Gastrocnemius medialis (tissue), 4 donors: Measurements from ENCODE around the gene GPR153. TPM values are rescaled to one million over a fixed set of nuclear protein-coding genes. Genes with fewer than 3 reads are reported as not detected.

Experiments
- ATAC-seq, 2 donors: fragments of 150-250 bp; one replicate each; pipeline ENCODE4 v1.9.1; 2016
- DNase-seq, 2 donors: peaks; one replicate each; pipeline ENCODE4 v3.0.0-alpha.2; 2019
- H3K27ac ChIP-seq, 4 donors: fragments of 200-600 bp; sonication (generic); 1 replicate in 1 of 4; 2 replicates in 3 of 4; pipeline ENCODE4 v1.5.1; 2016 to 2018; ENCODE audit warnings: mild to moderate bottlenecking in 2 of 4, moderate library complexity in 1 of 4
- H3K27me3 ChIP-seq, 3 donors: fragments of 200-600 bp; sonication (generic) in 2 of 3; 1 replicate in 1 of 3; 2 replicates in 2 of 3; pipeline versions ENCODE4 v1.5.1 to v1.6.0; 2016 to 2019; ENCODE audit warnings: mild to moderate bottlenecking in 1 of 3, moderate library complexity in 1 of 3
- H3K36me3 ChIP-seq, 2 donors: fragments of 200-600 bp; sonication (generic) in 1 of 2; one replicate each; pipeline ENCODE4 v1.5.1; 2017 to 2018
- H3K4me1 ChIP-seq, 2 donors: fragments of 200-600 bp; sonication (generic) in 1 of 2; one replicate each; pipeline ENCODE4 v1.5.1; 2016 to 2017; ENCODE audit warnings: mild to moderate bottlenecking in 2 of 2
- H3K4me3 ChIP-seq, 4 donors: fragments of 200-600 bp; sonication (generic) in 3 of 4; 1 replicate in 1 of 4; 2 replicates in 3 of 4; pipeline ENCODE4 v1.5.1; 2016 to 2019; ENCODE audit warnings: mild to moderate bottlenecking in 2 of 4
- H3K9me3 ChIP-seq, 3 donors: fragments of 200-600 bp; sonication (generic) in 2 of 3; 1 replicate in 1 of 3; 2 replicates in 2 of 3; pipeline ENCODE4 v1.5.1; 2016 to 2019
- CTCF ChIP-seq, 5 experiments: fragments of 450-650 bp in 3 of 5; fragments of 200-600 bp in 2 of 5; sonication (generic) in 2 of 5; IDR thresholded peaks in 4 of 5; conservative IDR thresholded peaks in 1 of 5; 1 replicate in 4 of 5; 2 replicates in 1 of 5; pipeline ENCODE4 v1.5.1; 2016 to 2019; ENCODE audit warnings: antibody characterized with exemption in 5 of 5, mild to moderate bottlenecking in 3 of 5, moderate library complexity in 3 of 5
- POLR2A ChIP-seq, 2 donors: fragments of 450-650 bp; IDR thresholded peaks; one replicate each; pipeline ENCODE4 v1.6.1; 2017; ENCODE audit warnings: antibody characterized with exemption in 2 of 2, mild to moderate bottlenecking in 2 of 2, moderate library complexity in 2 of 2
- in situ Hi-C, 4 donors: fragments of 200-750 bp; cut with MboI; loops; one replicate each; pipeline versions ENCODE4 v1.15.0 to v1.8.0; 2017; ENCODE audit warnings: low sequenced_read_pairs in 4 of 4
- intact Hi-C: fragments of 100-400 bp; cut with DNase I; formaldehyde crosslinking; loops from one replicate; pipeline ENCODE4 v1.15.1; 2023; ENCODE audit warnings: low total_unique reads
- total RNA-seq, 4 donors: library from RNA; depleted of rRNA; stranded (reverse); fragments of >200 nt; gene quantifications; one replicate each; pipeline versions ENCODE4 v1.1.0 to v1.2.3, GENCODE V29; 2016

The GPR153 gene
- total RNA-seq, 4 donors from 2014 or later = 1.1 to 3.4 (median 2.0) TPM

GRCh38 chr1:6239950-6240768, 20.7 kb downstream of the GPR153 start:
- intact Hi-C loops = loop anchor here (5.0 kb wide), 1 partner anchor 312 kb away; the partner anchor contains the start of gene NOL9
- ATAC-seq = no peak
- peaks cover 39 to 50% (median 44%) of the 10 kb centered on the region in 3 donors for H3K27me3 ChIP-seq

DNA sequence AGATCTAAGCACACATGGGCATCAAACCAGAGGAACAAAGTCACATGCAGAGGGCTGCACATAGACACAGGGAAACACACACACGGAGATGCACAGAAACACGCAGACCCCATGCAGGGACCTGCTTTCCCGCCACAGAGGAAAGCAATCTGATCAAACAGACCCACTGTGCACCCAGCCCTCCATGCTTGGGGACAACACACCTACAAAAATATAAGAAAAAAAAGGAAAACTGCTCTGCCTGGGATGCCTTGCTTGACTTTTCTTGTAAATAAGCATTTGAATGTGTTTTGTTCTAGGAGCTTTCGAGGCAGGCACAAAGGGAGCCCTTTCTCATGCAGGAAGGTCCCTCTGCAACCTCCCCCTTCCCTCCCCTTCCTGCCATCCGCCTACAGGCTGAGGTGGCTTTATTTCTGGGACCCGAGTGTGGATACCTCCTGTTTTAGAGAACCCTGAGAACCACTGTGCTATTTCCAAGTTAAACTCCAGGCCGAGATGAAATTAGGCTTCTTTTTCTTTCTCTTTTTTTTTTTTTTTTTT, 21.6 kb downstream of the GPR153 start:
- TF ChIP-seq POLR2A (IDR thresholded peaks at IDR 0.05) (no peak), CTCF (IDR thresholded peaks at IDR 0.05 in 4 of 5, conservative IDR thresholded peaks at IDR 0.05 in 1 of 5) (no peak)
- Histone ChIP-seq H3K4me3 (no peak overlapping the region), H3K27ac (no peak overlapping the region), H3K4me1 (peaks cover 11 to 18% of the 10 kb centered on the region in 2 donors), H3K9me3 (no peaks in the 10 kb centered on the region), H3K36me3 (no peaks in the 10 kb centered on the region), H3K27me3 (peaks cover 38 to 46% (median 39%) of the 10 kb centered on the region in 3 donors)
- intact Hi-C loops = loop anchor here (5.0 kb wide), 1 partner anchor 313 kb away; the partner anchor contains the start of gene NOL9
- DNase-seq (no peak), ATAC-seq (no peak)
- in situ Hi-C loops = loop anchor here in 1 of 4 donors (25.0 kb wide), 1 partner anchor 173 kb away; the partner anchor contains the start of genes ESPN and HES2

More at GRCh38 chr1:6239950-6240768, 20.7 kb downstream of the GPR153 start:
- Histone ChIP-seq H3K27ac (no peak overlapping the region), H3K36me3 (no peaks in the 10 kb centered on the region), H3K9me3 (no peaks in the 10 kb centered on the region), H3K4me1 (peaks cover 3 to 9% of the 10 kb centered on the region in 2 donors), H3K4me3 (no peak overlapping the region)
- TF ChIP-seq POLR2A (IDR thresholded peaks at IDR 0.05) (no peak), CTCF (IDR thresholded peaks at IDR 0.05 in 4 of 5, conservative IDR thresholded peaks at IDR 0.05 in 1 of 5) (no peak)
- DNase-seq = no peak
- in situ Hi-C loops = loop anchor here in 3 of 4 donors (10.0 to 25.0 kb wide), 3 partner anchors 105 to 172 kb away; partner anchors contain the start of genes ESPN (in 1 of the 3) and HES2 (in 1 of the 3)

DNA sequence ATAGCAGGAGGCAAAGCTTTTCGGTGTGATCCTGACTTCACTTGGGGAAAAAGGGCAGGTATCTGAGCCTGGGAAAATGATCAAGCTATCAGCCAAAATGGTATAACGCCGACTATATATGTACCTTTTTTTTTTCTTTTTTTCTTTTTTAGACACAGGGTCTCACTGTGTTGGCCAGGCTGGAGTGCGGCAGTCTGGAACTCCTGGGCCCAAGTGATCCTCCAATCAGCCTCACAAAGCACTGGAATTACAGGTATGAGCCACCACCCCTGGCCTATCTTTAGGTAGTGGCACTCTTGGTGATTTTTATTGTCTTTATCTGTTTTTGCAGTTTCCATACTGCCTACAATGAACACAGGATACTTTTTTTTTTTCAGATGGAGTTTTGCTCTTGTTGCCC, 23.8 kb downstream of the GPR153 start:
- ATAC-seq = no peak
- DNase-seq = no peak
- Histone ChIP-seq H3K9me3 (no peaks in the 10 kb centered on the region), H3K36me3 (peaks cover 0 to 2% of the 10 kb centered on the region in 2 donors), H3K4me3 (no peak overlapping the region), H3K27ac (no peak overlapping the region), H3K27me3 (peaks cover 18 to 24% (median 23%) of the 10 kb centered on the region in 3 donors), H3K4me1 (peaks cover 15 to 19% of the 10 kb centered on the region in 2 donors)
- intact Hi-C loops (loop anchor here (2.0 to 5.0 kb wide), 2 partner anchors 38 to 315 kb away; partner anchors contain the start of genes NOL9 and RPL22), in situ Hi-C loops (loop anchor here in 1 of 4 donors (25.0 kb wide), 1 partner anchor 175 kb away; the partner anchor contains the start of genes ESPN and HES2)
- no peak for TF ChIP-seq POLR2A (IDR thresholded peaks at IDR 0.05)
- no peak for TF ChIP-seq CTCF (IDR thresholded peaks at IDR 0.05 in 4 of 5, conservative IDR thresholded peaks at IDR 0.05 in 1 of 5)

DNA sequence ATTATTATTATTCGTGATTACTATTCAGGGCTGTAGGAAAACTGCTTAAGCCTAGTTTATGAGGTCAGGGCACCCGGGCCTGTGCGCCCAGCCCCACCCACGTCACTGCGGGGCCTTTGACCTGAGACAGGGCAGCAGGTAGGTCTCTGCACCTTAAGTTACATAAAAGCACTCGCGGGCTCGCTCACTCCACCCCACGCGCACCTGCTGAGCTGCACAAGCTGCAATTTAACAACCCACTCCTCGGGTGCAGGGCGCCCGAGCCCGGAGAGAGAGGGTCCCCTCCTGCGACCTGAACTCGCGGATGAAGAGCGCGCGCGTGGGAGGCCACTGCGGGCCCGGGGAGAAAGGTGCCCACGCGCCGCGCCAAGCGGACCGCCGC, 25.6 kb downstream of the GPR153 start:
- Histone ChIP-seq H3K9me3 (no peaks in the 10 kb centered on the region), H3K36me3 (peaks cover 2 to 18% of the 10 kb centered on the region in 2 donors), H3K4me1 (peaks cover 12% of the 10 kb centered on the region in 2 donors), H3K4me3 (peak overlapping the region; percentile 58 to 64 (median 64)), H3K27ac (peak overlapping the region; percentile 67 to 81 (median 74)), H3K27me3 (peaks cover under 1 to 9% (median 6%) of the 10 kb centered on the region in 3 donors)
- TF ChIP-seq POLR2A (IDR thresholded peaks at IDR 0.05) (no peak), CTCF (IDR thresholded peaks at IDR 0.05 in 4 of 5, conservative IDR thresholded peaks at IDR 0.05 in 1 of 5) (no peak)
- intact Hi-C loops = loop anchor here (5.0 kb wide), 1 partner anchor 317 kb away; the partner anchor contains the start of gene NOL9
- in situ Hi-C loops = loop anchor here in 1 of 4 donors (25.0 kb wide), 1 partner anchor 177 kb away; the partner anchor contains the start of genes ESPN and HES2
- ATAC-seq (peak in 1 of 2 donors; percentile 15), DNase-seq (no peak)
